ENCODE data around the gene RAPGEF6.

The RAPGEF6 gene

DNA sequence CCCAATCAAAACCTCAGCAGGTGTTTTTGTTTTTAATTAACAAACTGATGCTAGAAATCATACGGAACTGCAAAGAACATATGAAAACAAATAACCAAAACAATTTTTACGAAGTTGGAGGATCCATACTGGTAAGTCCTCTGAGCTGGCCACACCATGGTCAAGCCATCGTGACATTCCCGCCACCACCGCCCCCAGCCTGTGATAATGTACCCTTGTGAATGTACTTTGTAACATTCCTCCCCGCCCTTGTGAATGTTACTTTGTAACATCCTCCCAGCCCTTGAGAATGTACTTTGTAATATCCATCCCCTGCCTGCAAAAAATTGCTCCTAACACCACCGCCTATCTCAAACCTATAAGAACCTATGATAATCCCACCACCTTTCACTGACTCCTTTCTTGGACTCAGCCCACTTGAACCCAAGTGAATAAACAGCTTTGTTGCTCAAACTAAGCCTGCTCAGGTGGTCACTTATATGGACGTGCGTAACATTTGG, 63.3 kb downstream of the RAPGEF6 start:
- peaks cover 14% of the 10 kb centered on the region; the same call in 1 of the 2 replicates for H3K79me2 ChIP-seq (ENCODE audit: insufficient read depth, low read length)
- no peak for TF ChIP-seq EZH2phosphoT487 (IDR thresholded peaks at IDR 0.05; ENCODE audit: borderline replicate concordance)
- TF ChIP-seq, protein P1, sequence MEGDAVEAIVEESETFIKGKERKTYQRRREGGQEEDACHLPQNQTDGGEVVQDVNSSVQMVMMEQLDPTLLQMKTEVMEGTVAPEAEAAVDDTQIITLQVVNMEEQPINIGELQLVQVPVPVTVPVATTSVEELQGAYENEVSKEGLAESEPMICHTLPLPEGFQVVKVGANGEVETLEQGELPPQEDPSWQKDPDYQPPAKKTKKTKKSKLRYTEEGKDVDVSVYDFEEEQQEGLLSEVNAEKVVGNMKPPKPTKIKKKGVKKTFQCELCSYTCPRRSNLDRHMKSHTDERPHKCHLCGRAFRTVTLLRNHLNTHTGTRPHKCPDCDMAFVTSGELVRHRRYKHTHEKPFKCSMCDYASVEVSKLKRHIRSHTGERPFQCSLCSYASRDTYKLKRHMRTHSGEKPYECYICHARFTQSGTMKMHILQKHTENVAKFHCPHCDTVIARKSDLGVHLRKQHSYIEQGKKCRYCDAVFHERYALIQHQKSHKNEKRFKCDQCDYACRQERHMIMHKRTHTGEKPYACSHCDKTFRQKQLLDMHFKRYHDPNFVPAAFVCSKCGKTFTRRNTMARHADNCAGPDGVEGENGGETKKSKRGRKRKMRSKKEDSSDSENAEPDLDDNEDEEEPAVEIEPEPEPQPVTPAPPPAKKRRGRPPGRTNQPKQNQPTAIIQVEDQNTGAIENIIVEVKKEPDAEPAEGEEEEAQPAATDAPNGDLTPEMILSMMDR (conservative IDR thresholded peaks at IDR 0.05; ENCODE audit: low read length) = no peak
- H3K4me1 ChIP-seq (ENCODE audit: insufficient read depth, low read length, poor library complexity, severe bottlenecking) = no peaks in the 10 kb centered on the region
- no peaks in the 10 kb centered on the region for H3K27me3 ChIP-seq (ENCODE audit: insufficient read depth, low read length, poor library complexity, severe bottlenecking)
- no peaks in the 10 kb centered on the region for H3K9me3 ChIP-seq (ENCODE audit: insufficient read depth, low read depth, low read length)
- no peak overlapping the region for H3K4me3 ChIP-seq (ENCODE audit: low read length, poor library complexity, severe bottlenecking)
- H4K20me1 ChIP-seq (ENCODE audit: insufficient read depth, low read length, poor library complexity, severe bottlenecking) = no peaks in the 10 kb centered on the region
- H3K9ac ChIP-seq (ENCODE audit: low read depth, low read length, poor library complexity, severe bottlenecking) = no peak overlapping the region
- H3K9me2 ChIP-seq (replicated peaks; ENCODE audit: low read depth, low read length) = no peaks in the 10 kb centered on the region
- H3K4me2 ChIP-seq (ENCODE audit: low read depth, low read length, poor library complexity, severe bottlenecking) = no peak overlapping the region
- H2AFZ ChIP-seq (ENCODE audit: low read length) = no peak overlapping the region
- H3F3A ChIP-seq (ENCODE audit: low read depth) = no peaks in the 10 kb centered on the region
- no peaks in the 10 kb centered on the region for H3K36me3 ChIP-seq (ENCODE audit: insufficient read depth, low read length)

DNA sequence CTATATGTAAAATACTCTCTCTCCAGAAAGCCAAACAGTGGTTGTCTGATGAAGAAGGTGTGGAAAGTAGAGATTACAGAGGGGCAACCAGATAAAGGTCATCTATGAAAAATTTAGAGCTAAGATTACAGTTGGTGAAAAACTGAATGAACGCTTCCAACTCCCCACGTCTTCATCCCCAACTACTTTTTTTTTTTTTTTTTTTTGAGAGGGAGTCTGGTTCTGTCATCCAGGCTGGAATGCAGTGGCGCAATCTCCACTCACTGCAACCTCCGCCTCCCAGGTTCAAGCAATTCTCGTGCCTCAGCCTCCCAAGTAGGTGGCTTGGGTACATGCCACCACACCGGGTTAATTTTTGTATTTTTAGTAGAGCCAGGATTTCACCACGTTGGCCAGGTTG, 64.3 kb downstream of the RAPGEF6 start:
- no peaks in the 10 kb centered on the region for H3F3A ChIP-seq (ENCODE audit: low read depth)
- no peak overlapping the region for H3K9ac ChIP-seq (ENCODE audit: low read depth, low read length, poor library complexity, severe bottlenecking)
- H3K4me3 ChIP-seq (ENCODE audit: low read length, poor library complexity, severe bottlenecking) = no peak overlapping the region
- no peak overlapping the region for H3K4me2 ChIP-seq (ENCODE audit: low read depth, low read length, poor library complexity, severe bottlenecking)
- H4K20me1 ChIP-seq (ENCODE audit: insufficient read depth, low read length, poor library complexity, severe bottlenecking) = no peaks in the 10 kb centered on the region
- H3K9me3 ChIP-seq (ENCODE audit: insufficient read depth, low read depth, low read length) = no peaks in the 10 kb centered on the region
- H2AFZ ChIP-seq (ENCODE audit: low read length) = no peak overlapping the region
- H3K4me1 ChIP-seq (ENCODE audit: insufficient read depth, low read length, poor library complexity, severe bottlenecking) = no peaks in the 10 kb centered on the region
- TF ChIP-seq, protein P1 (conservative IDR thresholded peaks at IDR 0.05; ENCODE audit: low read length) = no peak
- TF ChIP-seq EZH2phosphoT487 (IDR thresholded peaks at IDR 0.05; ENCODE audit: borderline replicate concordance) = no peak
- no peaks in the 10 kb centered on the region for H3K27me3 ChIP-seq (ENCODE audit: insufficient read depth, low read length, poor library complexity, severe bottlenecking)
- H3K79me2 ChIP-seq (ENCODE audit: insufficient read depth, low read length) = peaks cover 15% of the 10 kb centered on the region; the same call in 1 of the 2 replicates
- H3K36me3 ChIP-seq (ENCODE audit: insufficient read depth, low read length) = no peaks in the 10 kb centered on the region
- no peaks in the 10 kb centered on the region for H3K9me2 ChIP-seq (replicated peaks; ENCODE audit: low read depth, low read length)

DNA sequence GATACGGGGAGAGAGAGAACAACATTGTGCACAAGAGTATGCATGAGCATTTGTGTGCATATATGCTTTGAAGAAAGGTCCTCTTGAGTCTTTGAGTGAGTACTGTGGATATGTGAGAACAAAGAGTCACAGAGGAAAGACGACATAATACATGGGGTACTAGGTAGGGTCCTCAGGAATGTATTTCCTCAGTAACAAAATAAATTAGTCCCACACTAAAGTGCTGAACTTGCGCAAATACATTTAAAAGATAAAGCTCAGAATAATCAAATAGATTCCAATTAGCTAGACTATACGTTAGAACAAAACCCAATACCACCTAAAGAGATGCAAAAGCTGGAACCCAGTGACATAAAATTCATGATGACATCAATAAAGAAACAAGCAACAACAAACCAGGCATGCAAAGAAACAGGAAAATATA, 70.8 kb downstream of the RAPGEF6 start:
- Histone ChIP-seq H3K4me2 (ENCODE audit: low read depth, low read length, poor library complexity, severe bottlenecking) (no peak overlapping the region), H3F3A (ENCODE audit: low read depth) (no peaks in the 10 kb centered on the region), H3K4me1 (ENCODE audit: insufficient read depth, low read length, poor library complexity, severe bottlenecking) (peaks cover 10% of the 10 kb centered on the region), H3K9ac (ENCODE audit: low read depth, low read length, poor library complexity, severe bottlenecking) (no peak overlapping the region), H3K9me3 (ENCODE audit: insufficient read depth, low read depth, low read length) (no peaks in the 10 kb centered on the region), H3K27me3 (ENCODE audit: insufficient read depth, low read length, poor library complexity, severe bottlenecking) (no peaks in the 10 kb centered on the region), H4K20me1 (ENCODE audit: insufficient read depth, low read length, poor library complexity, severe bottlenecking) (no peaks in the 10 kb centered on the region), H3K9me2 (replicated peaks; ENCODE audit: low read depth, low read length) (no peaks in the 10 kb centered on the region), H3K79me2 (ENCODE audit: insufficient read depth, low read length) (peaks cover 27% of the 10 kb centered on the region), H3K4me3 (ENCODE audit: low read length, poor library complexity, severe bottlenecking) (no peak overlapping the region), H2AFZ (ENCODE audit: low read length) (no peak overlapping the region), H3K36me3 (ENCODE audit: insufficient read depth, low read length) (peaks cover 11% of the 10 kb centered on the region; the same call in 1 of the 2 replicates)
- TF ChIP-seq, protein P1 (conservative IDR thresholded peaks at IDR 0.05; ENCODE audit: low read length) = no peak
- no peak for TF ChIP-seq EZH2phosphoT487 (IDR thresholded peaks at IDR 0.05; ENCODE audit: borderline replicate concordance)
